ENCODE measurements around the gene DYNC1I2.

DYNC1I2 gene

GRCh38 chr2:171791361-171791760 lies 104.1 kb downstream of the DYNC1I2 start:
- TF ChIP-seq CTCF (conservative IDR thresholded peaks at IDR 0.05; ENCODE audit: low read length): no peak

DNA sequence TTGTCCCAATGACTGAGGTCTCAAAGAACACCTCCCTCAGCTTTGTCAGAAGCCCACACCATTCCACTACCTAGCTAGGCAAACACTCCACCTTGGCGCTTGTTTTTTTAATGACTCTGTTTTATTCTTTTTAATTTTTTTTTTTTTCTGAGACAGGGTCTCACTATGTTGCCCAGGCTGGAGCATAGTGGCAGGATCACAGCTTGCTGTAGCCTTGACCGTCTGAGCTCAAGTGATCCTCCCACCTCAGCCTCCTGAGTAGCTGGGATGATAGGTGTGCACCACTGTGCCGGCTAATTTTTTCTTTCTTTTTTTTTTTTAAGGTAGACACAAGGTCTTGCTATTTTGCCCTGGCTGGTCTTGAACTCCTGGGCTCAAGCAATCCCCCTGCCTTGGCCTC lies 104.9 kb downstream of the DYNC1I2 start:
- DNase-seq (ENCODE audit: low read depth): no peak
- no peak overlapping the region for H3K4me3 ChIP-seq (ENCODE audit: low read length)
- TF ChIP-seq CTCF (conservative IDR thresholded peaks at IDR 0.05; ENCODE audit: low read length): no peak

More at GRCh38 chr2:171791361-171791760, 104.1 kb downstream of the DYNC1I2 start:
- no peak for DNase-seq (ENCODE audit: low read depth)
- no peak overlapping the region for H3K4me3 ChIP-seq (ENCODE audit: low read length)

DNA sequence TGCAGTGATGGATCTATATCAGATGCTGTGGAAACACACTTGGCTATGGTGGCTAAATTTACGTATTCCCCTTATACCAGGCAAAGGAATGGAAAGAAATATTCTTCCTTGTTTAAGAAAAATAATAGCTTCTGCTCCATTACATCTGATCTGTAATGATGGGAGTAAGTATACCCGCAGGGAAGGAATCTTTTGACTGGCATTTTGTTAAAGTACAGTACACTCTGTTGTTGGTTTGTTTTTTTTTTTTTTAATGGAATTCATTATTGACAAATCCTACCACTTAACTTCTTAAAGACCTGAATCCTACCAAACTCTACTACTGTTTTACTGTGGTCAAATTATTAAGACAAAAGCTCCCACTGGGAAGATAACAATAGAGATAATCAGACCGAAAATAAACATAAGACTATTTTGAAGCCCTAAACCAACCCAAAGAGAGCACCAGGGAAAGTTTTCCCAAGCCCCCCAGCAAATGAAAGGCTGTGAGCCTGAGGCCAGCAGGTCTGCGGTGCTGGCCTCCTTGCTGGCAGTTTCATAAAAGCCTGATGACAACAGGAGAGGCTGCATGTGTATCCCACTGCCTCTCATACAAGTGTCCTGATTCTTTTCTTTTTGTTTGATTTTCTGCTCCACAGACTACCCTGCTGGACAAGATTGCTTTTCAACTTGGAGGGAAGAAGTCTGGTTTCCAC lies 105.8 kb downstream of the DYNC1I2 start:
- H3K4me3 ChIP-seq (ENCODE audit: low read length): no peak overlapping the region
- TF ChIP-seq CTCF (conservative IDR thresholded peaks at IDR 0.05; ENCODE audit: low read length): no peak
- DNase-seq (ENCODE audit: low read depth): no peak

GRCh38 chr2:171793691-171794678 lies 106.7 kb downstream of the DYNC1I2 start:
- DNase-seq (ENCODE audit: low read depth): peak; percentile 53
- H3K4me3 ChIP-seq (ENCODE audit: low read length): no peak overlapping the region
- TF ChIP-seq CTCF (conservative IDR thresholded peaks at IDR 0.05; ENCODE audit: low read length): no peak

GRCh38 chr2:171794918-171795317 lies 107.6 kb downstream of the DYNC1I2 start:
- no peak for TF ChIP-seq CTCF (conservative IDR thresholded peaks at IDR 0.05; ENCODE audit: low read length)
- no peak overlapping the region for H3K4me3 ChIP-seq (ENCODE audit: low read length)
- DNase-seq (ENCODE audit: low read depth): no peak

Measured in AG10803 (cell line).